ENCODE measurements around the gene FRMD3.
A peak's percentile ranks its signal among the peaks of the same experiment; 100 is the strongest.

FRMD3 gene

GRCh38 chr9:83219154-83219923 lies 318.9 kb downstream of the FRMD3 start:
- peak in 1 of 2 experiments; percentile 3 for DNase-seq

- no peak for DNase-seq
Measured at GRCh38 chr9:83218411-83219090, 319.6 kb downstream of the FRMD3 start.

GRCh38 chr9:83209188-83209731 lies 328.9 kb downstream of the FRMD3 start:
- no peak for DNase-seq

- no peak for DNase-seq
Measured at GRCh38 chr9:83208065-83208850, 329.9 kb downstream of the FRMD3 start.

- DNase-seq, result no peak
Measured at GRCh38 chr9:83204047-83204446, 334.2 kb downstream of the FRMD3 start.

GRCh38 chr9:83200531-83200930 lies 337.7 kb downstream of the FRMD3 start:
- DNase-seq, result no peak

GRCh38 chr9:83199832-83200231 lies 338.4 kb downstream of the FRMD3 start:
- no peak for DNase-seq

- DNase-seq, result peak in 1 of 2 experiments; percentile 3
Measured at GRCh38 chr9:83199240-83199639, 339.0 kb downstream of the FRMD3 start.

GRCh38 chr9:83198371-83198770 lies 339.8 kb downstream of the FRMD3 start:
- no peak for DNase-seq

- no peak for DNase-seq
Measured at GRCh38 chr9:83197591-83197990, 340.6 kb downstream of the FRMD3 start.

GRCh38 chr9:83196946-83197345 lies 341.3 kb downstream of the FRMD3 start:
- no peak for DNase-seq

Data from cerebellar nuclear complex (tissue), 1 donor.